Measurements from ENCODE around the gene SESTD1. TPM values are rescaled to one million over a fixed set of nuclear protein-coding genes. Genes with fewer than 3 reads are reported as not detected.
A peak's percentile ranks its signal among the peaks of the same experiment; 100 is the strongest.
"Not testable (repeated sequence)": the region's sequence is repeated elsewhere in the genome, so short reads cannot be mapped to it uniquely, and the experiment has no call there.

Gene SESTD1
- total RNA-seq, 2 experiments from 2014 or later = 8.7 to 10.2 TPM

DNA sequence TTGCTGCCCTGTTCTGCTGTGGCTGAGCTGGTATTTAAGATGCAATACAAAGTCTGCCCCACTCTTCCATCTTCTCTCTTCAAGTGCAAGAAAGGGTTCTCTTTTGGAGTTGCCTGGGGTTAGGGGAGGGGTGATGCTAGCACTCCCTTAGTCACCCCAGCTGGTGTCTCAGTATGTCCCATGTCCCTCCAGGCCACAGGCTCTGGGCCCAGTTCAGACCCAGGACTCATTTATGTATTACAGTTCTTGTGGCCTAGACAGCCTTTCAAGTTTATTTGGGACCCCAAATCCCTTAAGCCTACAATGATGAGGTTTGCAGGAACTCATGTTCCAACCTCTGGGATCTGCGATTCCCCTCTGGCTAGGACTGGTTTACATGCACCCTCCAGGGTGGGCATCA lies 167.5 kb downstream of the SESTD1 start:
- no peak overlapping the region for H3K4me3 Mint-ChIP-seq
- TF ChIP-seq, protein P1, sequence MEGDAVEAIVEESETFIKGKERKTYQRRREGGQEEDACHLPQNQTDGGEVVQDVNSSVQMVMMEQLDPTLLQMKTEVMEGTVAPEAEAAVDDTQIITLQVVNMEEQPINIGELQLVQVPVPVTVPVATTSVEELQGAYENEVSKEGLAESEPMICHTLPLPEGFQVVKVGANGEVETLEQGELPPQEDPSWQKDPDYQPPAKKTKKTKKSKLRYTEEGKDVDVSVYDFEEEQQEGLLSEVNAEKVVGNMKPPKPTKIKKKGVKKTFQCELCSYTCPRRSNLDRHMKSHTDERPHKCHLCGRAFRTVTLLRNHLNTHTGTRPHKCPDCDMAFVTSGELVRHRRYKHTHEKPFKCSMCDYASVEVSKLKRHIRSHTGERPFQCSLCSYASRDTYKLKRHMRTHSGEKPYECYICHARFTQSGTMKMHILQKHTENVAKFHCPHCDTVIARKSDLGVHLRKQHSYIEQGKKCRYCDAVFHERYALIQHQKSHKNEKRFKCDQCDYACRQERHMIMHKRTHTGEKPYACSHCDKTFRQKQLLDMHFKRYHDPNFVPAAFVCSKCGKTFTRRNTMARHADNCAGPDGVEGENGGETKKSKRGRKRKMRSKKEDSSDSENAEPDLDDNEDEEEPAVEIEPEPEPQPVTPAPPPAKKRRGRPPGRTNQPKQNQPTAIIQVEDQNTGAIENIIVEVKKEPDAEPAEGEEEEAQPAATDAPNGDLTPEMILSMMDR (IDR thresholded peaks at IDR 0.05) = no peak

DNA sequence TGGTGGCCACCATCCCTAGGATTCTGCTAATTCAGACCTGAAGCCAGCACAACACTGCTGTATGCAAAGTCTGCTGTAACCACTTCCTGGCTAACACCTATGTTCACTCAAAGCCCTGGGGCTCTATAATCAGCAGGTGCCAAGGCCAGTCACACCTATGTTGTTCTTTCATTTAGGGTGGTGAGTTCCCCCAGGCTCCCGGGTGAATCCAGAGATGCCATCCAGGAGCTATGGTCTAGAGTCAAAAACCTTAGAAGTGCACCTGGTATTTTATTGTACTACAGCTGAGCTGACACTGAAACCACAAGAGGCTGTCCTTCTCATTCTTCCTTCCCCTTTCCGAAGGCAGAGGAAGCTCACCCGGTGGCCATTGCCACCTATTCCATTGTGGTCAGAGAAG lies 168.5 kb downstream of the SESTD1 start:
- H3K27ac Mint-ChIP-seq = peak overlapping the region; percentile 52
- H3K4me1 Mint-ChIP-seq (ENCODE audit: low read depth) = peaks cover 22% of the 10 kb centered on the region
- Histone ChIP-seq H3K27ac (ENCODE audit: low read depth in 1 of 2, low read length in 2 of 2) (no peak overlapping the region), H3K9me3 (ENCODE audit: control insufficient read depth in 1 of 2, insufficient read depth in 1 of 2, low read length in 2 of 2) (peaks cover 0 to 5% of the 10 kb centered on the region in 2 experiments), H3K36me3 (ENCODE audit: insufficient read depth, low read length) (no peaks in the 10 kb centered on the region), H3K27me3 (ENCODE audit: control insufficient read depth in 1 of 2, insufficient read depth in 2 of 2, low read length in 2 of 2) (no peaks in the 10 kb centered on the region), H3K4me1 (ENCODE audit: insufficient read depth, low read length) (peaks cover 14% of the 10 kb centered on the region), H3K4me3 (ENCODE audit: low read length) (no peak overlapping the region)
- H3K9me3 Mint-ChIP-seq = no peaks in the 10 kb centered on the region
- ChIA-PET CTCF (no interaction called here), POLR2A (interaction anchor here (0.6 kb wide), 1 partner anchor 15 kb away, joined by 4 read pairs; no protein-coding TSS in a partner anchor)
- intact Hi-C loops (cut with DNase I, micrococcal nuclease) = no loop called here
- no peak overlapping the region for H3K4me3 Mint-ChIP-seq
- no peaks in the 10 kb centered on the region for H3K27me3 Mint-ChIP-seq
- TF ChIP-seq, protein P1 (IDR thresholded peaks at IDR 0.05) = no peak
- DNase-seq = peak in 7 of 14 experiments; percentile 1 to 59 (median 22)
- peak; percentile 71 for ATAC-seq (ENCODE audit: poor library complexity)
- H3K36me3 Mint-ChIP-seq (ENCODE audit: low read depth) = no peaks in the 10 kb centered on the region

More for the DNA sequence above, 167.5 kb downstream of the SESTD1 start:
- Mint-ChIP-seq H3K4me1 (ENCODE audit: low read depth) (peaks cover 22% of the 10 kb centered on the region), H3K9me3 (no peaks in the 10 kb centered on the region), H3K27me3 (no peaks in the 10 kb centered on the region), H3K36me3 (ENCODE audit: low read depth) (no peaks in the 10 kb centered on the region), H3K27ac (no peak overlapping the region)
- H3K4me1 ChIP-seq (ENCODE audit: insufficient read depth, low read length) = peaks cover 14% of the 10 kb centered on the region
- DNase-seq (no peak), ATAC-seq (ENCODE audit: poor library complexity) (no peak)
- H3K27ac ChIP-seq (ENCODE audit: low read depth in 1 of 2, low read length in 2 of 2) = no peak overlapping the region
- no peaks in the 10 kb centered on the region for H3K36me3 ChIP-seq (ENCODE audit: insufficient read depth, low read length)
- ChIA-PET POLR2A (interaction anchor here (0.6 kb wide), 1 partner anchor 848 kb away, joined by 4 read pairs; no protein-coding TSS in a partner anchor), CTCF (interaction anchor here (0.6 kb wide), 1 partner anchor 11 kb away, joined by 3 read pairs; no protein-coding TSS in a partner anchor)
- no peak overlapping the region for H3K4me3 ChIP-seq (ENCODE audit: low read length)
- no peaks in the 10 kb centered on the region for H3K27me3 ChIP-seq (ENCODE audit: control insufficient read depth in 1 of 2, insufficient read depth in 2 of 2, low read length in 2 of 2)
- H3K9me3 ChIP-seq (ENCODE audit: control insufficient read depth in 1 of 2, insufficient read depth in 1 of 2, low read length in 2 of 2) = peaks cover 0 to 5% of the 10 kb centered on the region in 2 experiments
- intact Hi-C loops (cut with DNase I, micrococcal nuclease) = no loop called here

DNA sequence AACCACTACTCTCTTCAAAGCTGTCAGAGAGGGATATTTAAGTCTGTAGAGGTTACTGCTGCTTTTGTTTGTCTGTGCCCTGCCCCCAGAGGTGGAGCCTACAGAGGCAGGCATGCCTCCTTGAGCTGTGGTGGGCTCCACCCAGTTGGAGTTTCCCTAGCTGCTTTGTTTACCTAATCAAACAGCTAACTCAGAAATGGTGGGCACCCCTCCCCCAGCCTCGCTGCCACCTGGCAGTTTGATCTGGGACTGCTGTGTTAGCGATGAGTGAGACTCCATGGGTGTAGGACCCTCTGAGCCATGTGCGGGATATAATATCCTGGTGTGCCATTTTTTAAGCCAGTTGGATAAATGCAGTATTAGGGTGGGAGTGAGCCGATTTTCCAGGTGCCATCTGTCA lies 171.7 kb downstream of the SESTD1 start:
- H3K36me3 Mint-ChIP-seq (ENCODE audit: low read depth); H3K9me3 ChIP-seq (ENCODE audit: control insufficient read depth in 1 of 2, insufficient read depth in 1 of 2, low read length in 2 of 2); intact Hi-C loops (cut with DNase I, micrococcal nuclease); H3K27ac Mint-ChIP-seq; DNase-seq; H3K27me3 Mint-ChIP-seq; H3K9me3 Mint-ChIP-seq; H3K36me3 ChIP-seq (ENCODE audit: insufficient read depth, low read length); H3K4me3 Mint-ChIP-seq; POLR2A ChIA-PET; ATAC-seq (ENCODE audit: poor library complexity); H3K4me3 ChIP-seq (ENCODE audit: low read length); H3K27me3 ChIP-seq (ENCODE audit: control insufficient read depth in 1 of 2, insufficient read depth in 2 of 2, low read length in 2 of 2); H3K27ac ChIP-seq (ENCODE audit: low read depth in 1 of 2, low read length in 2 of 2); CTCF ChIA-PET: not testable (repeated sequence)
- H3K4me1 Mint-ChIP-seq (ENCODE audit: low read depth) = peaks cover 22% of the 10 kb centered on the region
- peaks cover 14% of the 10 kb centered on the region for H3K4me1 ChIP-seq (ENCODE audit: insufficient read depth, low read length)

DNA sequence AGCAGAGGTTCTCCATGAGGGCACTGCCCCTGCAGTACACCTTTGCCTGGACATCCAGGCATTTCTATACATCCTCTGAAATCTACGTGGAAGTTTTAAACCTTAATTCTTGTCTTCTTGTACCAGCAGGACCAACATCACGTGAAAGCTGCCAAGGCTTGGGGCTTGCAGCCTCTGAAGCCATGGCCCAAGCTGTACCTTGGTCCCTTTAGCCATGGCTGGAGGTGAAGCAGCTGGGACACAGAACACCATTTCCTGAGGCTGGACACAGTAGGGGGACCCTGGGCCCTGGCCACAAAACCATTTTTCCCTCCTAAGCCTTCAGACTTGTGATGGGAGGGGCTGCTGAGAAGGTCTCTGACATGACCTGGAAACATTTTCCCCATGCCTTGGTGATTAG lies 181.9 kb downstream of the SESTD1 start:
- no peaks in the 10 kb centered on the region for H3K27me3 ChIP-seq (ENCODE audit: control insufficient read depth in 1 of 2, insufficient read depth in 2 of 2, low read length in 2 of 2)
- Mint-ChIP-seq H3K27ac (no peak overlapping the region), H3K4me3 (no peak overlapping the region), H3K36me3 (ENCODE audit: low read depth) (no peaks in the 10 kb centered on the region), H3K27me3 (no peaks in the 10 kb centered on the region), H3K4me1 (ENCODE audit: low read depth) (peaks cover 3% of the 10 kb centered on the region), H3K9me3 (peaks cover 9% of the 10 kb centered on the region)
- ATAC-seq (ENCODE audit: poor library complexity) (no peak), DNase-seq (no peak)
- peaks cover 0 to 9% of the 10 kb centered on the region in 2 experiments for H3K9me3 ChIP-seq (ENCODE audit: control insufficient read depth in 1 of 2, insufficient read depth in 1 of 2, low read length in 2 of 2)
- POLR2A ChIA-PET = no interaction called here
- no peaks in the 10 kb centered on the region for H3K4me1 ChIP-seq (ENCODE audit: insufficient read depth, low read length)
- TF ChIP-seq, protein P1 (IDR thresholded peaks at IDR 0.05) = no peak
- no peaks in the 10 kb centered on the region for H3K36me3 ChIP-seq (ENCODE audit: insufficient read depth, low read length)
- H3K4me3 ChIP-seq (ENCODE audit: low read length) = no peak overlapping the region
- H3K27ac ChIP-seq (ENCODE audit: low read depth in 1 of 2, low read length in 2 of 2) = no peak overlapping the region
- CTCF ChIA-PET = no interaction called here
- intact Hi-C loops (cut with DNase I, micrococcal nuclease) = no loop called here

Data from CD4-positive, alpha-beta T cell (primary cell).